ENCODE measurements around the gene COMMD10.

DNA sequence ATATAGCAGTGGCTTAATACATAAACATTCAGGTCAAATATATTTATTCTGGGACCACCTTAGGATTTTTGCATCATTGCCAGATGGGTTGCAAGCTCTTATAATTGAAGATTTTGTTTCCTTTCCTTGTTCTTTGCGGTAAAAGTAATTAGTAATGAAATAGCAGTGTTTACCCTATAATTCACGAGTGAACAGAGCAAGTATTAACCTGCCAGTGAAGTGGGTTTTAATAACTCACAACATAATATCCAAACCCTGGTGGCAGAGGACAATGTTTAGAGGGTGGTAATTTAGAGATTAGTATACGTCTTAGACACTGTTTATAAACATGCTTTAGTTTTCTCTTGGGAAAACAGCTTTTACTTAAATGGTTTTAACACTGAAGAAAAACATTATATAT, 40.8 kb upstream of the COMMD10 start:
- TF ChIP-seq, protein P1, sequence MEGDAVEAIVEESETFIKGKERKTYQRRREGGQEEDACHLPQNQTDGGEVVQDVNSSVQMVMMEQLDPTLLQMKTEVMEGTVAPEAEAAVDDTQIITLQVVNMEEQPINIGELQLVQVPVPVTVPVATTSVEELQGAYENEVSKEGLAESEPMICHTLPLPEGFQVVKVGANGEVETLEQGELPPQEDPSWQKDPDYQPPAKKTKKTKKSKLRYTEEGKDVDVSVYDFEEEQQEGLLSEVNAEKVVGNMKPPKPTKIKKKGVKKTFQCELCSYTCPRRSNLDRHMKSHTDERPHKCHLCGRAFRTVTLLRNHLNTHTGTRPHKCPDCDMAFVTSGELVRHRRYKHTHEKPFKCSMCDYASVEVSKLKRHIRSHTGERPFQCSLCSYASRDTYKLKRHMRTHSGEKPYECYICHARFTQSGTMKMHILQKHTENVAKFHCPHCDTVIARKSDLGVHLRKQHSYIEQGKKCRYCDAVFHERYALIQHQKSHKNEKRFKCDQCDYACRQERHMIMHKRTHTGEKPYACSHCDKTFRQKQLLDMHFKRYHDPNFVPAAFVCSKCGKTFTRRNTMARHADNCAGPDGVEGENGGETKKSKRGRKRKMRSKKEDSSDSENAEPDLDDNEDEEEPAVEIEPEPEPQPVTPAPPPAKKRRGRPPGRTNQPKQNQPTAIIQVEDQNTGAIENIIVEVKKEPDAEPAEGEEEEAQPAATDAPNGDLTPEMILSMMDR (IDR thresholded peaks at IDR 0.05): no peak
- no peak for TF ChIP-seq POLR2A (IDR thresholded peaks at IDR 0.05)

Measured in adrenal gland (tissue), 5 donors.